Small intestine (tissue), 7 donors: ENCODE results near the gene KIF20B. TPM values are rescaled to one million over a fixed set of nuclear protein-coding genes. Genes with fewer than 3 reads are reported as not detected.

Experiments
- DNase-seq, 2 donors: peaks; one replicate each; pipeline versions ENCODE4 v3.0.0 to v3.0.0-alpha.2; 2013
- FAIRE-seq: peaks from 2 replicates; lab custom pipeline; 2012; peaks lifted over from hg19 to GRCh38; lab: Jason Lieb, UNC
- H3K27ac ChIP-seq, 3 donors: one replicate each; pipeline ENCODE4 v1.5.1; 2013; ENCODE audit warnings: low read length in 2 of 3, mild to moderate bottlenecking in 2 of 3, control low read depth in 1 of 3, inconsistent platforms in 1 of 3, low read depth in 1 of 3, moderate library complexity in 1 of 3
- H3K27me3 ChIP-seq, 3 donors: one replicate each; pipeline ENCODE4 v1.6.1; 2013; ENCODE audit warnings: low read length in 3 of 3, inconsistent platforms in 1 of 3; ENCODE audit not compliant: control insufficient read depth in 3 of 3, insufficient read depth in 3 of 3
- H3K36me3 ChIP-seq, 3 donors: one replicate each; pipeline ENCODE4 v1.6.1; 2013; ENCODE audit warnings: low read length in 3 of 3, inconsistent platforms in 1 of 3, low read depth in 1 of 3, mild to moderate bottlenecking in 1 of 3, moderate library complexity in 1 of 3; ENCODE audit not compliant: control insufficient read depth in 3 of 3, insufficient read depth in 2 of 3
- H3K4me1 ChIP-seq, 3 donors: one replicate each; pipeline ENCODE4 v1.6.1; 2013; ENCODE audit warnings: low read length in 2 of 3, inconsistent platforms in 1 of 3, low read depth in 1 of 3, mild to moderate bottlenecking in 1 of 3, moderate library complexity in 1 of 3; ENCODE audit not compliant: control insufficient read depth in 3 of 3, insufficient read depth in 2 of 3
- H3K4me3 ChIP-seq, 3 donors: one replicate each; pipeline ENCODE4 v1.5.1; 2013; ENCODE audit warnings: low read length in 3 of 3, control low read depth in 1 of 3, inconsistent platforms in 1 of 3, low read depth in 1 of 3, mild to moderate bottlenecking in 1 of 3, moderate library complexity in 1 of 3
- H3K9me3 ChIP-seq, 2 donors: one replicate each; pipeline ENCODE4 v1.6.1; 2013; ENCODE audit warnings: low read depth in 1 of 2, low read length in 1 of 2; ENCODE audit not compliant: control insufficient read depth in 2 of 2, insufficient read depth in 1 of 2
- WGBS, 3 donors: extraction: QIAGEN DNeasy Blood & Tissue Kit; methylation state at CpG; one replicate each; pipeline ENCODE4 v1.1.7; 2013; 5-methylcytosine and 5-hydroxymethylcytosine counted together
- polyA plus RNA-seq, 4 donors: library from polyadenylated mRNA; stranded (reverse) in 3 of 4; unstranded in 1 of 4; fragments of 200-250 nt in 3 of 4; fragments of 120-200 nt in 1 of 4; gene quantifications; one replicate each; pipeline versions ENCODE4 v1.2.1 to v1.2.3, GENCODE V29; 2013
- donor health status: healthy with polysubstance abuse.
- donor health status: control.
- donor health status: control.
- donor health status: Bipolar disorder and iron deficiency.
- donor health status: healthy.

Gene KIF20B
- polyA plus RNA-seq, 4 donors: 1.6 to 9.1 (median 3.9) TPM

DNA sequence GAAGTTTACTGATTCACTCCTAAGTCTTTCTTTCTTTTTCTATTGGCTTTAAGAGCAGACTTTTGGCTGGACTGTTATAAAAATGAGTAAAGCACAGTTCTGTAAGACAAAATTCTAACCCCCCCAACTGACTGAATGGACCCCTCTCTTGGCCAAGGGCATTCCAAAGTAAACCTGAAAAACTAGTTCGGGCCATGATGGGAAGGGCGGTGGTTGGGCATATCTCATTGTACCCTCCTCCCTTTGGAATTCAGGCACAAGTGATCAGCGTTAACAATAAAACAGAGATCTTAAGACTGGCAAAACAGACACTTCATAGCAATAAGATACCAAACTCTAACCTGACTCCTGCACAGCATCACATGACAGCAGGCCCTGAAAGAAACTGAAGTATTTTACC is 6.1 kb upstream of the KIF20B start:
- 87 to 92% (median 91%) methylated on average over 3 of the region's 3 CpGs for WGBS, 3 donors
- H3K4me3 ChIP-seq: no peak overlapping the region
- no peak for FAIRE-seq
- no peaks in the 10 kb centered on the region for H3K4me1 ChIP-seq
- H3K27me3 ChIP-seq: no peaks in the 10 kb centered on the region
- H3K27ac ChIP-seq: no peak overlapping the region
- no peaks in the 10 kb centered on the region for H3K36me3 ChIP-seq
- no peaks in the 10 kb centered on the region for H3K9me3 ChIP-seq
- no peak for DNase-seq

DNA sequence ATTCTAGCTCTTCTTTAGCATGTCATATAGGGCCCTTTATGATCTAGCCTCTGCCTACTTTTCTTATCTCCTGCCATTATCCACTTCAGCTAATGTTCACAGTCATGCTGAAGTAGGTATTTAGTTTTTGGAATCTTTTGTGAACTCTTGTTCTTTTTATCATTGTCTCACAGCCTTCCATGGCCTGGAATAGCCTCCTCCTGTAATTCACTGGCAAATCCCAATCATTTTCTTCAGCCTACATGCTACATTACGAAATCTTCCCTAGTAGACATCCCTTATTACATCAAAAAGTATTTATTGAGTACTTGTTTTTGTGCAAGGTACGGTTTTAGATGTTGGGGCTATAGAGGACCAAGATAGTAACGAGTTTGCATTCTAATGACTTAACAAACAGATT is 3.4 kb upstream of the KIF20B start:
- DNase-seq (no peak), FAIRE-seq (no peak)
- Histone ChIP-seq H3K4me3 (no peak overlapping the region), H3K4me1 (no peaks in the 10 kb centered on the region), H3K36me3 (no peaks in the 10 kb centered on the region), H3K27ac (no peak overlapping the region), H3K9me3 (no peaks in the 10 kb centered on the region), H3K27me3 (no peaks in the 10 kb centered on the region)
- WGBS, 3 donors: 95 to 98% (median 97%) methylated on average over 3 of the region's 3 CpGs

DNA sequence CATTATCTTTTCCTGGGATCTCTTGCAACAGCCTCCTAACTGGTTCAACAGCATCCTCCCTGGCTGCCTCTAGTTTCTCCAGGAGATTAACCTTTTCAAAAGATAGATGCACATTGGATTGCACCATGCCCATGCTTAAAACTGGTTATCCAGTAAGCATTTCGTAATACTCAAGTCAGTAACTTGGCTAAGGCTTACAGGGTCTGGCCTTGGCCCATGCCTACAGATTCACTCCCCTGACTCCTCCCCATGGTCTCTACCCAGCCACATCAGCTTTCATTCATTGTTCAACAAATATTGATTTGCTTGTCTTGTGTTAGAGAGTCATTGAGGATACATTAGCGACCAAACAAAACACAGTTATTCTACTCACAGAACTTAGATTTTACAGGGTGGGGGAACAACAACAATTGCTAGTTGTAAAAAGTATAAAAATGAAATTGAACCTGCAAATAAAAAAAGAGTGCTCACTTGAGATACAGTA is 1.8 kb upstream of the KIF20B start:
- Histone ChIP-seq H3K9me3 (no peaks in the 10 kb centered on the region), H3K4me1 (no peaks in the 10 kb centered on the region), H3K4me3 (no peak overlapping the region), H3K27me3 (no peaks in the 10 kb centered on the region), H3K27ac (no peak overlapping the region), H3K36me3 (no peaks in the 10 kb centered on the region)
- no peak for DNase-seq
- no peak for FAIRE-seq
- 95% methylated on average over 2 of the region's 2 CpGs for WGBS, 3 donors

DNA sequence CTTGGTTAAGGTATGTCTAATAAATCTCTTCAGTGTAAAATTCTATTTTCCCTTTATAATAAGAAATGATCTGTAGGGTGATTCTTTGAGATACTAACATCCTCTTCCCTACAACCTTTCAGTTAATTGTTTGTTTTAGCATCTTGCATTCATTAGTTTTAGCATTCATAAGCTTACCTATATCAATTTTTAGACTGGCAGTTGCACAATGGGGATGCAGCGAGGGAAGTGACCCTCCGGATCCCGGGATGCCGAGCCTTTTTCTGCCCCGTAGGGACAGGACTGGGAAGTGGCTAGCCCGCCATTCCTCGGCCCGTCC is 508 bp upstream of the KIF20B start:
- Histone ChIP-seq H3K27ac (peak overlapping the region; percentile 88 to 98 (median 95)), H3K36me3 (no peaks in the 10 kb centered on the region), H3K9me3 (no peaks in the 10 kb centered on the region), H3K4me3 (peak overlapping the region; percentile 49 to 91 (median 86)), H3K27me3 (no peaks in the 10 kb centered on the region), H3K4me1 (no peaks in the 10 kb centered on the region)
- DNase-seq (no peak), FAIRE-seq (no peak)
- WGBS, 3 donors: 0% methylated on average over 8 of the region's 8 CpGs

DNA sequence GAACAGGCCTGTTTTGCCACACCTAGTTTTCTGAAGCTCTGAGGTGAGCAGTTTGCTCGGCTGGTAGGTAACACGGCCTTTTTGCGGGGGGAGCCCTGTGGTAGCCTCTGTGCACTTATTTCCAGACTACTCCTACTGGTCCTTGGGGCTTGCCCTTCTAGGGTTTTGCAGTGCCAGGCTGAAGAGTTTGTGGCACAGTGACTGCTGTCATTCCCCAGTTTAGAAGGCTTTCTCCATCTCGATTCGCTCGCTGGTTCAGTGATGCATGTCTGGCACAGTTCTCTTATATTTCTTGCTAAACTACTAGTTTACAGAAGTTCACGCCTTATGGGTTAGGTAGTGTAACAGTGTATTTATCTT is 711 bp downstream of the KIF20B start:
- Histone ChIP-seq H3K36me3 (no peaks in the 10 kb centered on the region), H3K9me3 (no peaks in the 10 kb centered on the region), H3K27me3 (no peaks in the 10 kb centered on the region), H3K27ac (peak overlapping the region in 2 of 3 donors; percentile 60 to 95), H3K4me3 (peak overlapping the region in 2 of 3 donors; percentile 86 to 91), H3K4me1 (no peaks in the 10 kb centered on the region)
- FAIRE-seq (no peak), DNase-seq (no peak)
- 5 to 16% (median 13%) methylated on average over 7 of the region's 7 CpGs for WGBS, 3 donors

DNA sequence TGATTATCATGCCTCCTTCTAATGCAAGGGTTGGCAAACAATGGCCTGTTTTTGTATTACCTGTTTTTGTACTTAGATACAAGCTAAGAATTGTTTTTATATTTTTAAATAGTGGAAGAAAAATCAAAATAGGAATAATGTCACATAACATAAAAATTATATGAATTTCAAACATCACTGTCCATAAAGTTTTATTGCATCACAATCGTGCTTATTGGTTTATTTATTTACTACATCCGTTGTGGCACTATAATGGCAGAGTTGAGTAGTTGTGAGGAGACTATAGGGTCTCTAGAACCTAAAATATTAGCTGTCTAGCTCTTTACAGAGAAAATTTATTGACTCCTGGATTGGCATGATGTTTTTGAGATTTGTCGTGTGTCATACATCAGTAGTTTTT is 4.1 kb downstream of the KIF20B start:
- DNase-seq (no peak), FAIRE-seq (no peak)
- 64 to 79% (median 65%) methylated on average over 3 of the region's 3 CpGs for whole genome bisulfite sequencing, 3 donors
- Histone ChIP-seq H3K4me1 (no peaks in the 10 kb centered on the region), H3K4me3 (no peak overlapping the region), H3K9me3 (no peaks in the 10 kb centered on the region), H3K27me3 (no peaks in the 10 kb centered on the region), H3K27ac (no peak overlapping the region), H3K36me3 (peaks cover 0 to 4% (median 0%) of the 10 kb centered on the region in 3 donors)

DNA sequence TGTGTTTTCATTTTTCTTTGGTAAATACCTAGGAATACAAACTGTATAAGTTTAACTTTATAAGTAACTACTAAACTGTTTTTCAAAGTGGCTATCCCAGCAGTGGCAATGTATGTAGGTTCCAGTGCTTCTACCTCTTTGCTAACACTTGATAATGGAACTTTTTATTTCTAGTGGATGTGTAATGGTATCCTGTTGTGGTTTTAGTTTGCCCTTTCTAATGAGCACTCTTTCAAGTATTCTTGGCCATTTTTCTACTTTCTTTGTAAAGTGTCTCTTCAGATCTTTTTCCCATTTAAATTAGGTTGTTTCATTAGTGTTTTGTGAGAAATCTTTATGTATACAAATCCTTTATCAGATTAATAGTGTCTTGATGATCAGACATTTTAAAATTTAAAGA is 4.6 kb downstream of the KIF20B start:
- Histone ChIP-seq H3K27me3 (no peaks in the 10 kb centered on the region), H3K9me3 (no peaks in the 10 kb centered on the region), H3K36me3 (peaks cover 0 to 4% (median 0%) of the 10 kb centered on the region in 3 donors), H3K4me3 (no peak overlapping the region), H3K27ac (no peak overlapping the region), H3K4me1 (no peaks in the 10 kb centered on the region)
- FAIRE-seq (no peak), DNase-seq (no peak)

DNA sequence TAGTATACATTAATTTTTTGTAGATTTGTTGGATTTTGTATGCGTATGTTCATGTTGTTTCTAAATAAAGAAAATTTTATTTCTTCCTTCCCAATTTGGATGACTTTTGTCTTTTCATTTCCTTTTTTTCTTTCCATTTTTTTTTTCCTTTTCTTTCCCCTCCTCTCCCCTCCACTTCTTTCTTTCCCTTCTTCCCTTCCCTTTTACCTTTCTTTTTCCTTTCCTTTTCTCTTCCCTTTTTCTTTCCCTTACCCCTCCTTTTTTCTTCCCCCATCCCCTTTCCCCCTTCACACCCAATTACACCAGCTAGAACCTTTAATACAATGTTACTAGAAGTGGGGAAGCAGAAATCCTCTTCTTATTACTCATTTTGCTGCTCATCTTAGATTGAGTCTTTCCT is 6.0 kb downstream of the KIF20B start:
- H3K4me1 ChIP-seq: no peaks in the 10 kb centered on the region

DNA sequence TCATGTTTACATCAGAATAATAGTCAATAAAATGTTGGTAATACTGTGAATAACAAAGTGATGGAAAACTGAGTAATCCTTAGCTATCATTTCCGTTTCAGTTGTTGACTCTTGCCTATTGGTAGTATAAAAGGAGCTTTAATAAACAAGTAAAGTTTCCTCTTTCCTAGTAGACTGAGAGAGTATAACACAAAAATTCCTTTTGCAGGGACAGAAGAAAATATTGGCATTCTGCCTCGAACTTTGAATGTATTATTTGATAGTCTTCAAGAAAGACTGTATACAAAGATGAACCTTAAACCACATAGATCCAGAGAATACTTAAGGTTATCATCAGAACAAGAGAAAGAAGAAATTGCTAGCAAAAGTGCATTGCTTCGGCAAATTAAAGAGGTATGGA is 9.4 kb downstream of the KIF20B start:
- no peaks in the 10 kb centered on the region for H3K9me3 ChIP-seq
- H3K4me1 ChIP-seq: no peaks in the 10 kb centered on the region
- no peak overlapping the region for H3K27ac ChIP-seq
- H3K27me3 ChIP-seq: no peaks in the 10 kb centered on the region
- DNase-seq (no peak), FAIRE-seq (no peak)
- WGBS, 3 donors: 85 to 89% (median 86%) methylated on average over 3 of the region's 3 CpGs
- H3K36me3 ChIP-seq: peaks cover 0 to 12% (median 0%) of the 10 kb centered on the region in 3 donors
- H3K4me3 ChIP-seq: no peak overlapping the region

More for the DNA sequence above, 6.0 kb downstream of the KIF20B start:
- Histone ChIP-seq H3K4me3 (no peak overlapping the region), H3K36me3 (peaks cover 0 to 6% (median 0%) of the 10 kb centered on the region in 3 donors), H3K9me3 (no peaks in the 10 kb centered on the region), H3K27ac (no peak overlapping the region), H3K27me3 (no peaks in the 10 kb centered on the region)
- FAIRE-seq (no peak), DNase-seq (no peak)
- WGBS, 3 donors: 90 to 100% (median 95%) methylated on average over 1 of the region's 1 CpG
